HUES6 (cell line): ENCODE results near the gene SKOR2.

Source experiments
- H3K27ac ChIP-seq: 2 replicates; pipeline ENCODE4 v1.7.0; 2013; ENCODE audit warnings: low read depth, mild to moderate bottlenecking, low read length, inconsistent platforms
- H3K27me3 ChIP-seq: 2 replicates; pipeline ENCODE4 v1.6.1; 2013; ENCODE audit warnings: low read length; ENCODE audit not compliant: control insufficient read depth, insufficient read depth
- H3K36me3 ChIP-seq: 2 replicates; pipeline ENCODE4 v1.6.1; 2013; ENCODE audit warnings: low read length; ENCODE audit not compliant: control insufficient read depth, insufficient read depth
- H3K4me1 ChIP-seq: 2 replicates; pipeline ENCODE4 v1.6.1; 2013; ENCODE audit warnings: low read length; ENCODE audit not compliant: control insufficient read depth, insufficient read depth
- H3K4me3 ChIP-seq: 2 replicates; pipeline ENCODE4 v1.5.1; 2013; ENCODE audit warnings: low read depth, low read length
- H3K9ac ChIP-seq: one replicate; pipeline ENCODE4 v1.6.1; 2013; ENCODE audit warnings: mild to moderate bottlenecking, low read length
- H3K9me3 ChIP-seq: 2 replicates; pipeline ENCODE4 v1.6.1; 2013; ENCODE audit warnings: low read depth, low read length; ENCODE audit not compliant: control insufficient read depth, insufficient read depth

SKOR2 gene

GRCh38 chr18:47251289-47252120 is at the start of gene SKOR2:
Gene SKOR2, minus strand, starts transcription at chr18:47251660. Its CDS starts 2,477 bp downstream, at chr18:47249183.
- Histone ChIP-seq H3K9me3 (peaks cover 4% of the 10 kb centered on the region), H3K4me1 (peaks cover 21% of the 10 kb centered on the region; the same call in 1 of the 2 replicates), H3K36me3 (no peaks in the 10 kb centered on the region), H3K27me3 (peaks cover 99% of the 10 kb centered on the region), H3K9ac (no peak within 1 kb of the TSS), H3K27ac (no peak within 1 kb of the TSS), H3K4me3 (peak within 1 kb of the TSS; percentile 56)

GRCh38 chr18:47296462-47296861 is 45.0 kb upstream of the SKOR2 start:
- H3K4me3 ChIP-seq = no peak overlapping the region
- H3K4me1 ChIP-seq = no peaks in the 10 kb centered on the region
- H3K9ac ChIP-seq = no peak overlapping the region
- no peak overlapping the region for H3K27ac ChIP-seq
- H3K36me3 ChIP-seq = no peaks in the 10 kb centered on the region
- 0 out of 2 replicates have a peak, but pooled peaks cover 2% of the 10 kb centered on the region for H3K27me3 ChIP-seq
- H3K9me3 ChIP-seq = 0 out of 2 replicates have a peak, but pooled peaks cover 8% of the 10 kb centered on the region

GRCh38 chr18:47294801-47295200 is 43.3 kb upstream of the SKOR2 start:
- no peak overlapping the region for H3K4me3 ChIP-seq
- peaks cover 2% of the 10 kb centered on the region; the same call in 1 of the 2 replicates for H3K27me3 ChIP-seq
- H3K9me3 ChIP-seq = 0 out of 2 replicates have a peak, but pooled peaks cover 7% of the 10 kb centered on the region
- H3K36me3 ChIP-seq = no peaks in the 10 kb centered on the region
- H3K4me1 ChIP-seq = no peaks in the 10 kb centered on the region
- H3K27ac ChIP-seq = no peak overlapping the region
- no peak overlapping the region for H3K9ac ChIP-seq

GRCh38 chr18:47288741-47289140 is 37.3 kb upstream of the SKOR2 start:
- no peak overlapping the region for H3K27ac ChIP-seq
- H3K36me3 ChIP-seq = no peaks in the 10 kb centered on the region
- no peaks in the 10 kb centered on the region for H3K9me3 ChIP-seq
- peaks cover 4% of the 10 kb centered on the region; the same call in 1 of the 2 replicates for H3K27me3 ChIP-seq
- H3K4me3 ChIP-seq = no peak overlapping the region
- no peaks in the 10 kb centered on the region for H3K4me1 ChIP-seq
- H3K9ac ChIP-seq = no peak overlapping the region

- Histone ChIP-seq H3K9me3 (no peaks in the 10 kb centered on the region), H3K27me3 (peaks cover 4% of the 10 kb centered on the region; the same call in 1 of the 2 replicates)
Measured at GRCh38 chr18:47287911-47288585, 36.6 kb upstream of the SKOR2 start.

GRCh38 chr18:47286776-47287410 is 35.4 kb upstream of the SKOR2 start:
- no peaks in the 10 kb centered on the region for H3K36me3 ChIP-seq
- H3K27ac ChIP-seq = no peak overlapping the region
- no peak overlapping the region for H3K9ac ChIP-seq
- H3K4me3 ChIP-seq = no peak overlapping the region
- peaks cover 4% of the 10 kb centered on the region; the same call in 1 of the 2 replicates for H3K27me3 ChIP-seq
- no peaks in the 10 kb centered on the region for H3K4me1 ChIP-seq
- no peaks in the 10 kb centered on the region for H3K9me3 ChIP-seq

More at GRCh38 chr18:47287911-47288585, 36.6 kb upstream of the SKOR2 start:
- Histone ChIP-seq H3K27ac (no peak overlapping the region), H3K4me3 (no peak overlapping the region), H3K9ac (no peak overlapping the region), H3K4me1 (no peaks in the 10 kb centered on the region), H3K36me3 (no peaks in the 10 kb centered on the region)

- Histone ChIP-seq H3K36me3 (no peaks in the 10 kb centered on the region), H3K4me3 (no peak overlapping the region), H3K27me3 (peaks cover 12% of the 10 kb centered on the region; the same call in 1 of the 2 replicates), H3K9ac (no peak overlapping the region), H3K9me3 (no peaks in the 10 kb centered on the region), H3K4me1 (no peaks in the 10 kb centered on the region), H3K27ac (no peak overlapping the region)
Measured at GRCh38 chr18:47285456-47285855, 34.0 kb upstream of the SKOR2 start.

GRCh38 chr18:47284721-47285395 is 33.4 kb upstream of the SKOR2 start:
- no peak overlapping the region for H3K27ac ChIP-seq
- no peaks in the 10 kb centered on the region for H3K36me3 ChIP-seq
- H3K4me3 ChIP-seq = no peak overlapping the region
- no peak overlapping the region for H3K9ac ChIP-seq
- H3K4me1 ChIP-seq = no peaks in the 10 kb centered on the region
- H3K27me3 ChIP-seq = peaks cover 12% of the 10 kb centered on the region; the same call in 1 of the 2 replicates
- H3K9me3 ChIP-seq = no peaks in the 10 kb centered on the region

- H3K27ac ChIP-seq = no peak overlapping the region
- H3K36me3 ChIP-seq = no peaks in the 10 kb centered on the region
- H3K4me3 ChIP-seq = no peak overlapping the region
- H3K9me3 ChIP-seq = no peaks in the 10 kb centered on the region
- no peaks in the 10 kb centered on the region for H3K4me1 ChIP-seq
- no peak overlapping the region for H3K9ac ChIP-seq
- H3K27me3 ChIP-seq = peaks cover 14% of the 10 kb centered on the region
Measured at GRCh38 chr18:47283476-47283875, 32.0 kb upstream of the SKOR2 start.

GRCh38 chr18:47280121-47280520 is 28.7 kb upstream of the SKOR2 start:
- Histone ChIP-seq H3K4me1 (0 out of 2 replicates have a peak, but pooled peaks cover 1% of the 10 kb centered on the region), H3K36me3 (no peaks in the 10 kb centered on the region), H3K27me3 (peaks cover 20% of the 10 kb centered on the region), H3K4me3 (no peak overlapping the region), H3K9me3 (no peaks in the 10 kb centered on the region), H3K9ac (no peak overlapping the region), H3K27ac (no peak overlapping the region)
